SJSA1 (cell line): ENCODE results near the gene PLXNA4. TPM values are rescaled to one million over a fixed set of nuclear protein-coding genes. Genes with fewer than 3 reads are reported as not detected.

Experiments
- DNase-seq, 2 experiments: peaks; one replicate each; pipeline ENCODE4 v3.0.0-alpha.2; 2015 to 2020; ENCODE audit warnings: low spot score in 2 of 2, low read depth in 1 of 2
- H3K27ac ChIP-seq: fragments of 250-450 bp; sonication (Bioruptor Pico); 2 replicates; pipeline ENCODE4 v1.5.1; 2020; ENCODE audit warnings: mild to moderate bottlenecking, moderate library complexity
- H3K27me3 ChIP-seq: fragments of 250-450 bp; sonication (Bioruptor Pico); replicated peaks from 2 replicates; pipeline ENCODE4 v1.5.1; 2020; ENCODE audit warnings: mild to moderate bottlenecking, moderate library complexity
- H3K36me3 ChIP-seq: fragments of 250-450 bp; sonication (Bioruptor Pico); 2 replicates; pipeline ENCODE4 v1.5.1; 2020; ENCODE audit warnings: mild to moderate bottlenecking
- H3K4me1 ChIP-seq: fragments of 250-450 bp; sonication (Bioruptor Pico); replicated peaks from 2 replicates; pipeline ENCODE4 v1.6.1; 2021; ENCODE audit warnings: mild to moderate bottlenecking
- H3K4me3 ChIP-seq: fragments of 250-450 bp; sonication (Bioruptor Pico); 2 replicates; pipeline ENCODE4 v1.5.1; 2020; ENCODE audit warnings: mild to moderate bottlenecking
- H3K9me3 ChIP-seq: fragments of 250-450 bp; sonication (Bioruptor Pico); replicated peaks from 2 replicates; pipeline ENCODE4 v1.5.1; 2020; ENCODE audit warnings: mild to moderate bottlenecking
- total RNA-seq: library from RNA; depleted of rRNA; stranded (reverse); fragments of >200 nt; shearing (Covaris generic); gene quantifications from 2 replicates; pipeline ENCODE4 v1.2.3, GENCODE V29; 2014

PLXNA4 gene
- total RNA-seq, 1 experiment from 2014 or later, result not detected

GRCh38 chr7:132276976-132277725 lies 299.1 kb downstream of the PLXNA4 start:
- Histone ChIP-seq H3K9me3 (no peaks in the 10 kb centered on the region), H3K4me3 (no peak overlapping the region), H3K4me1 (no peaks in the 10 kb centered on the region), H3K27ac (no peak overlapping the region), H3K36me3 (no peaks in the 10 kb centered on the region), H3K27me3 (no peaks in the 10 kb centered on the region)
- no peak for DNase-seq

DNA sequence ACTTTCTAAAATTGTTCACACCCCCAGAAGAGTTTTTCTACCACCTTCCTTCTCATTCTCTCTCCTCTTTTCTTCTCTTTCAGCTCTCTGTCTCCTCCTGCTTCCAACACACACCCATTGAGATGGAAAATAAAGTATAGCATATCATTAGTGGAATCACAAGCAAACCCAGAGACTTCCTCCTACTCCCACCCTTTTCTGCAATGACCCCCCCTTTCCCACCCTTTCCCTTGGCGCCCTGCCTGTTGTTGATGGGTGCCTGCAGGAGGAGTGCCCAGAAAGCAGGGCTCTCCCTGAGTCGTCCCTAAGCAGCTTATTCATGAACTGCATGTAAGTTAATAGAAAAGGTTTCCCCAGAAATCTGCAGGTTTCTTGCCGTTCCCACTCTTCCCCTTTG lies 300.0 kb downstream of the PLXNA4 start:
- Histone ChIP-seq H3K9me3 (no peaks in the 10 kb centered on the region), H3K36me3 (no peaks in the 10 kb centered on the region), H3K4me1 (no peaks in the 10 kb centered on the region), H3K27ac (no peak overlapping the region), H3K4me3 (no peak overlapping the region), H3K27me3 (no peaks in the 10 kb centered on the region)
- no peak for DNase-seq

DNA sequence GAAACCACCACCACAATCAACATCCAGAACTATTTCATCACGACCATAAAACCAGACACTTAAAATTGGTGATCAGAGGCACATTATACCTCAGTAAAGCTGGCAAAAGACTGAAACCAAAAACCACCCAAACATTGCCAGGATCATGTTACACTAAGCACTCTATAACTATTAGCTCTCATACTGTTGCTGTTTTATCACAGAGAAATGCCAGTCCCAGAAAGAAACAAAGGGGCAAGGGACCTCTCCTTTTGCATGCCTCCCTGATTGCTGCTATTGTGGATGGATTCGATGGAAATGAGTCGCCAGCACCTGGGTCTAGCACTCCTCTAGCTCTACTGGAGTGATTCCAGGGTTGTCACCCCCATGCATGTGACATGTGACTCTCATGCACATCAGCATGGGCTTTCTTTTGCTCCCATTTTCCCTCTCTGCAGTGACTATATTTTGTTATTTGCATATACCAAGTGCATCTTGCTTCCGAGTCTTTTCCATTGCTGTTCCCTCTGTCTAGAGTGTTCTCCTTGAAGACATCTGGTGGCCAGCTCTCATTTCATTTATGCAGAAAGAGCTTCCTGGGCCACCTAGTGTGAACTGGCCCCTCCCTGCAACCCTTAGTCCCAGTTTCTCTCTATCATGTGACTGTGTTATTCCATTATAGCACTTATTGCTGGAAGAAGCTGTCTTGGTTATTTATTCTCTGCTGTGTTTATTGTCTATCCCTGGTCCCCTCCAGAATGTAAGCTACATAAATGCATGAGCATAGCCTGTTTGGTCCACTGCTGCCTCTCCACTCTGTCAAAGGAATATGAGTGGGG lies 300.6 kb downstream of the PLXNA4 start:
- Histone ChIP-seq H3K9me3 (no peaks in the 10 kb centered on the region), H3K27ac (no peak overlapping the region), H3K36me3 (no peaks in the 10 kb centered on the region), H3K4me3 (no peak overlapping the region), H3K4me1 (no peaks in the 10 kb centered on the region), H3K27me3 (no peaks in the 10 kb centered on the region)
- DNase-seq, result no peak

DNA sequence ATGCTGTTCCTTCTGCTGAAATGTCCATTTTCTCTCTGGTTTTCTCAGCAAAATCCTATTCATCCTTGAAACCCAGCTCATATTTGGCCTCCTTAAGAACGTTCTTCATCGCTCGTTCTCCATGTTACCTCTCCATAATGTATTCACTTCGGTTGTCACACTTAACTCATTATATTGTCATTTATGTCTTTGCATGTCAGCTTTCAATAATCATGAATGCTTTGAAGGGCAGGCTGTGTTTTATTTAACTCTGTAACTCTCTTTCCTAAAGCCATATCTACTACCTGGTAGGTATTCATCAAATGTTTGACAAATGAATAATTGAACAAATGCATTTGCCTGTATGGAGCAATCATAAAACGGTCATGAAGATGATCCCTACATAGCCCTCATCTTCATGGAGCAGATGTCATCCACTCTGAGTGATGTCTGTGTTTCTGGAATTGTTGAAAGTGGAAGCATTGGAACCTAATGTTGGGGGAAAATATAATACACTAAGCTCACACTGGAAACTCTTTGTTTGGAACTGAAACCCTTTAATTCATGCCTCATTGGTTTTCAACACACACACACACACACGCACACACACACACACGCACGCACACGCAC lies 303.4 kb downstream of the PLXNA4 start:
- Histone ChIP-seq H3K27ac (no peak overlapping the region), H3K4me1 (no peaks in the 10 kb centered on the region), H3K4me3 (no peak overlapping the region), H3K9me3 (no peaks in the 10 kb centered on the region), H3K36me3 (no peaks in the 10 kb centered on the region), H3K27me3 (no peaks in the 10 kb centered on the region)
- DNase-seq, result no peak

DNA sequence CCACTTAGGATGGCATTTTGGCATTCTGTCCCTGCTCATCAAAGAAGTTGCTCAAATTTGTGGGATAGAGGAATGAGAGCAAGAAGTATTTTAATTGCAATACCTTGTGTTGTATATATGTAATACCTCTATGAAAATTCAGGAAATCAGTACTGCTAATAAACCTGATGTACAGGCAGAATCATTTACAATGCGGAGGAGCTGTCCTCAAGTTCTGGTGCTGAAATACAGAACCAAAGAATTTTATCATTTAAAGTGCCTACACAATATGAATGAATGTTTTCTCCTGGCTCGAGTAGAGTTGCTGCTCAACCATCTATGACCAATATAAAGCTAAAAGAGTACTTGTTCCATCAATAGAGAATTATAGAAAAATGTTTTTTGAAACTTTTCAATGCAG lies 305.8 kb downstream of the PLXNA4 start:
- no peak for DNase-seq

GRCh38 chr7:132269718-132270117 lies 306.6 kb downstream of the PLXNA4 start:
- Histone ChIP-seq H3K27me3 (no peaks in the 10 kb centered on the region), H3K4me1 (no peaks in the 10 kb centered on the region), H3K4me3 (no peak overlapping the region), H3K36me3 (no peaks in the 10 kb centered on the region), H3K9me3 (no peaks in the 10 kb centered on the region), H3K27ac (no peak overlapping the region)
- no peak for DNase-seq

More for the DNA sequence above, 305.8 kb downstream of the PLXNA4 start:
- H3K9me3 ChIP-seq, result no peaks in the 10 kb centered on the region
- H3K27me3 ChIP-seq, result no peaks in the 10 kb centered on the region
- no peaks in the 10 kb centered on the region for H3K36me3 ChIP-seq
- H3K4me1 ChIP-seq, result no peaks in the 10 kb centered on the region
- no peak overlapping the region for H3K27ac ChIP-seq
- H3K4me3 ChIP-seq, result no peak overlapping the region

DNA sequence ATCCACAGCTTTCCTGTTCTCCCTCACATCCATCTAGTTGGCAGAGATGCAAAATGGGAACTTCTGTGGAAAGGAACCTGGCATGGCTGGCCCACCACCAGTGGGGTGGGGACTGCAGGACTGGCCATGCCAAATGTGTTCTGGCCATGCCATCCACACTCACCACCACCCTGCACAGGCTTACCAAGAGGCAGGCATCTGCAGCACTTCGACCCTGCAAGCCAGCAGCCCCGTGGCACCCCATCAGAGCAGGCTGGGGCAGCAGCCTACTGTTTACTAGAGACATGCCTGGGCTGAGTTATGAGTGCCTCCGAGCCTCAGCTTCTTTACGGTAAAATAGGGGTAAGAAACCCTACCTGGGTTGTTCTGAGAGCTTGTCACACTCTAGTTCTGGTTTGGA lies 313.1 kb downstream of the PLXNA4 start:
- Histone ChIP-seq H3K4me3 (no peak overlapping the region), H3K4me1 (no peaks in the 10 kb centered on the region), H3K27me3 (no peaks in the 10 kb centered on the region), H3K36me3 (no peaks in the 10 kb centered on the region), H3K9me3 (no peaks in the 10 kb centered on the region), H3K27ac (no peak overlapping the region)
- no peak for DNase-seq

DNA sequence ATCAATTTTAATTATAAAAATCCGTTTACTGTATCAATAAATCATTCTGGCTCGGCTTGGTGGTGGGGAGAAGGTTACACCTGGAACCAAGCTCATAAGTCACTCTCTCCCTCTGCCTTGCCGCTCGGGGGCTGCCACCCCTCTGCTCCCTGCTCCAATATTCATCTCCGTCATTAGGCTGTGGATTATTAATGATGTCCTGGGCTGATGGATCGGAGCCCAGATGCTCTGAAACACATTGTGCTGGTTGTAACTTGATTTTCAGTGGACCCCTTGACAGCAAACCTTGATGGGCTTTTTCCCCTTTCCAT lies 314.2 kb downstream of the PLXNA4 start:
- Histone ChIP-seq H3K36me3 (no peaks in the 10 kb centered on the region), H3K27me3 (no peaks in the 10 kb centered on the region), H3K9me3 (no peaks in the 10 kb centered on the region), H3K4me3 (no peak overlapping the region), H3K4me1 (no peaks in the 10 kb centered on the region), H3K27ac (no peak overlapping the region)
- no peak for DNase-seq

DNA sequence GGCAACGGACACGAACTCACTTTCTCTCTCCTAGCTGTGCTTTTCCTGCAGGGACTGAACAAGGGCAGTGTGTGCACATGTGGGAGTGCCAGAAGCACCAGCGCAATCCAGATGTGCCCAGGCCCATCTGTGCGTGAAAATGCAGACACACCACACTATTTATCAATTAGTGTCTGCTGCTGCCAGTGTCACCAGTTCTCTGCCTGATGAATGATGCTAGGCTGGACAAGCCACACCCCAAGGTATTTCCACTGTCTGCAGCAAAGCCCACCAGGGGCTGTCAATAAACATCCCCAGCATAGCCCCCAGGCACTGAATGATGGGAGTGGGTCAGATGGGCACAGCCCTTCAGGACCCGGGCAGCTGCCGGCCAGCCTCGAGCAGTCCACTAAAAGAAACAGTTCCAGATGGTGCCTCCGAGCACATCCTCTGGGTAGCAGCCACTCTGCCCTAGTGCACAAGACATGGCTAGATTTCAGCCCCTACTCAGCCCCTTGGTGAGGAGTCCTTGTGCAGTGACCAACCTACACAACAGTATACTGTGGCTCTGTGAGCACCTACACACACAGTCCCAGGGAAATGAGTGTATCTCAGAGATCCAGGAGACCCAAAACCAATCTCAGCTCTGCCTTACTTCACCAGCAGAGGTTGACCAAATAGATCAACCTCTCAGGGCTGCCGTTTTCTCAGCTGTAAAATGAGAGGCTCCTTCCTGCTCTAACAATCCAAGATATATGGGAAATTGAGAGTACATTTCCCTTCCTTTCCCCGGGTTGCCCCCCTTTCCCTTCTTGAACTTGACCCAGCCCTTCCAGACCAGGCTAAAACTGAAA lies 314.7 kb downstream of the PLXNA4 start:
- Histone ChIP-seq H3K36me3 (no peaks in the 10 kb centered on the region), H3K27ac (no peak overlapping the region), H3K9me3 (no peaks in the 10 kb centered on the region), H3K4me1 (no peaks in the 10 kb centered on the region), H3K27me3 (no peaks in the 10 kb centered on the region), H3K4me3 (no peak overlapping the region)
- no peak for DNase-seq

DNA sequence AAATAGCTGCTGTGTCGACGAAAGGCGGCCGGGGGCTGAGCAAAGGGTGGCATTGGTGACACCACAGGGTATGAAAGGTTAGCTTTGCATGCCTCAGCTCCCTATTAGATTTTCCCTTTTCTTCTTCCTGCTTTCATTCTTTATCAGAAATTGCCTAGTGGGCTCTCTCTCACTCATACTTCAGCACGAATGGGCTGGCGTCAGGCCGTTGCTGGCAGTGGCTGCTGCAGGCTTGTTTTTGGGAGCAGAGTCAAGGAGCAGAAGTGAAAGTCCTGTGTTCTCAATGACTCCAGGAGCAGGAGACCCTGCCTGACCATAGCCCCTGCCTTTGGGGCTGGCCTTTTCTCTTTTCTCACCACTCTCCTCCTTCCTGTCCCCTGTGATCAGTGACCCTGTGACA lies 318.0 kb downstream of the PLXNA4 start:
- no peaks in the 10 kb centered on the region for H3K9me3 ChIP-seq
- no peak overlapping the region for H3K27ac ChIP-seq
- no peaks in the 10 kb centered on the region for H3K27me3 ChIP-seq
- no peaks in the 10 kb centered on the region for H3K36me3 ChIP-seq
- DNase-seq, result no peak
- no peaks in the 10 kb centered on the region for H3K4me1 ChIP-seq
- no peak overlapping the region for H3K4me3 ChIP-seq

- H3K4me1 ChIP-seq, result no peaks in the 10 kb centered on the region
These were observed 319.0 kb downstream of the PLXNA4 start for GRCh38 chr7:132257253-132257652.

GRCh38 chr7:132256721-132257212 lies 319.5 kb downstream of the PLXNA4 start:
- no peak for DNase-seq

More at GRCh38 chr7:132257253-132257652, 319.0 kb downstream of the PLXNA4 start:
- H3K9me3 ChIP-seq, result no peaks in the 10 kb centered on the region
- no peaks in the 10 kb centered on the region for H3K27me3 ChIP-seq
- H3K36me3 ChIP-seq, result no peaks in the 10 kb centered on the region
- no peak for DNase-seq
- no peak overlapping the region for H3K27ac ChIP-seq
- H3K4me3 ChIP-seq, result no peak overlapping the region

GRCh38 chr7:132255898-132256297 lies 320.4 kb downstream of the PLXNA4 start:
- H3K36me3 ChIP-seq, result no peaks in the 10 kb centered on the region
- no peaks in the 10 kb centered on the region for H3K27me3 ChIP-seq
- no peaks in the 10 kb centered on the region for H3K4me1 ChIP-seq
- H3K9me3 ChIP-seq, result no peaks in the 10 kb centered on the region
- DNase-seq, result no peak
- no peak overlapping the region for H3K27ac ChIP-seq
- no peak overlapping the region for H3K4me3 ChIP-seq

More at GRCh38 chr7:132256721-132257212, 319.5 kb downstream of the PLXNA4 start:
- Histone ChIP-seq H3K36me3 (no peaks in the 10 kb centered on the region), H3K27me3 (no peaks in the 10 kb centered on the region), H3K27ac (no peak overlapping the region), H3K4me3 (no peak overlapping the region), H3K9me3 (no peaks in the 10 kb centered on the region), H3K4me1 (no peaks in the 10 kb centered on the region)
